ENCODE results near the gene LEMD2. TPM values are rescaled to one million over a fixed set of nuclear protein-coding genes. Genes with fewer than 3 reads are reported as not detected.

The LEMD2 gene
- total and polyA plus RNA-seq, 2 of the 4 experiments (the other 2 are of a cell fraction): 26.5 to 43.6 TPM

- no peak overlapping the region for H3K9ac ChIP-seq (ENCODE audit: low read depth, low read length)
- dilution Hi-C loops (cut with HindIII; ENCODE audit: low sequenced_read_pairs, unreplicated experiment) (no loop called here), in situ Hi-C loops (cut with MboI; ENCODE audit: low sequenced_read_pairs) (no loop called here), intact Hi-C loops (cut with micrococcal nuclease) (no loop called here)
- no peak overlapping the region for H2AFZ ChIP-seq (replicated peaks; ENCODE audit: low read length, poor library complexity)
- peaks cover 5% of the 10 kb centered on the region; the same call in 1 of the 2 replicates for H3K9me1 ChIP-seq (ENCODE audit: insufficient read depth, low read length)
- H2BK120ac ChIP-seq (ENCODE audit: low read depth, low read length): no peak overlapping the region
- no peak overlapping the region for H3K56ac ChIP-seq (ENCODE audit: extremely low read depth, insufficient read depth, low read length)
- no peak overlapping the region for H2BK20ac ChIP-seq (ENCODE audit: low read depth, low read length)
- CTCF ChIA-PET: no interaction called here
- no peak overlapping the region for H2BK5ac ChIP-seq (ENCODE audit: low read depth, low read length, poor library complexity, severe bottlenecking)
- H3K23ac ChIP-seq (ENCODE audit: low read depth, low read length): no peak overlapping the region
- ATAC-seq (ENCODE audit: low read depth) (no peak), DNase-seq (no peak)
- H4K5ac ChIP-seq (ENCODE audit: low read depth, low read length): no peak overlapping the region
- TF ChIP-seq CEBPB (IDR thresholded peaks at IDR 0.05; ENCODE audit: low read depth, low read length) (no peak), MAFK (IDR thresholded peaks at IDR 0.05; ENCODE audit: low read depth, low read length) (no peak), USF2 (IDR thresholded peaks at IDR 0.05; ENCODE audit: low read depth, low read length) (no peak), FOS (IDR thresholded peaks at IDR 0.05; ENCODE audit: low read depth, low read length) (no peak), SMC3 (IDR thresholded peaks at IDR 0.05; ENCODE audit: low read depth, low read length) (no peak), ELK1 (IDR thresholded peaks at IDR 0.05; ENCODE audit: borderline replicate concordance, low read depth, low read length) (no peak)
- BruUV-seq (replicated peaks): no TSS peak
- H3K18ac ChIP-seq (ENCODE audit: low read depth, low read length): no peak overlapping the region
- no peak overlapping the region for H2BK15ac ChIP-seq (ENCODE audit: low read depth, low read length)
- H3K27me3 ChIP-seq (ENCODE audit: control insufficient read depth, insufficient read depth, low read length): peaks cover 13% of the 10 kb centered on the region
- no peak overlapping the region for H3K14ac ChIP-seq (replicated peaks; ENCODE audit: low read depth, low read length)
- 0 out of 2 replicates have a peak, but pooled peaks cover under 1% of the 10 kb centered on the region for H4K20me1 ChIP-seq (ENCODE audit: insufficient read depth, low read length)
- no peak overlapping the region for H3K4me2 ChIP-seq (ENCODE audit: low read depth, low read length)
- no peak overlapping the region for H2AK9ac ChIP-seq (replicated peaks; ENCODE audit: low read depth, low read length, poor library complexity)
- no peaks in the 10 kb centered on the region for H3K9me3 ChIP-seq (ENCODE audit: control insufficient read depth, insufficient read depth, low read length)
- H3K4me3 ChIP-seq (ENCODE audit: insufficient read depth, low read depth, low read length): no peak overlapping the region
- no CpG with 5 or more reads among the region's 10 CpGs for WGBS, 2 experiments (ENCODE audit: extremely low coverage in 2 of 2, insufficient read length in 1 of 2)
- POLR2A ChIA-PET (ENCODE audit: unreplicated experiment): no interaction called here
- H3K36me3 ChIP-seq (ENCODE audit: control insufficient read depth, insufficient read depth, low read length): no peaks in the 10 kb centered on the region
- no peak overlapping the region for H3K27ac ChIP-seq (ENCODE audit: insufficient read depth, low read length)
- no peak overlapping the region for H4K91ac ChIP-seq (ENCODE audit: insufficient read depth, low read depth, low read length)
- no peak overlapping the region for H3K4ac ChIP-seq (ENCODE audit: low read depth, low read length)
- H2AK5ac ChIP-seq (ENCODE audit: low read depth, low read length): no peak overlapping the region
- H3K4me1 ChIP-seq (ENCODE audit: control insufficient read depth, insufficient read depth, low read length): 0 out of 2 replicates have a peak, but pooled peaks cover 3% of the 10 kb centered on the region
- H3K79me1 ChIP-seq (ENCODE audit: low read depth in 1 of 2, low read length in 2 of 2): peaks cover 9 to 11% of the 10 kb centered on the region in 2 experiments; a peak in 3 of 4 replicates
- H4K8ac ChIP-seq (ENCODE audit: low read depth in 2 of 2, low read length in 2 of 2): no peak overlapping the region
Observed at GRCh38 chr6:33792981-33793380, 4.1 kb upstream of the LEMD2 start.
